Activated naive CD4-positive, alpha-beta T cell treated with Interleukin-2 at 50 U/mL for 16 hours (primary cell): ENCODE data around the gene TXNDC11.

ENCODE experiments used
- DNase-seq: peaks from one replicate; pipeline ENCODE4 v3.0.0-alpha.2; 2020

The TXNDC11 gene

DNA sequence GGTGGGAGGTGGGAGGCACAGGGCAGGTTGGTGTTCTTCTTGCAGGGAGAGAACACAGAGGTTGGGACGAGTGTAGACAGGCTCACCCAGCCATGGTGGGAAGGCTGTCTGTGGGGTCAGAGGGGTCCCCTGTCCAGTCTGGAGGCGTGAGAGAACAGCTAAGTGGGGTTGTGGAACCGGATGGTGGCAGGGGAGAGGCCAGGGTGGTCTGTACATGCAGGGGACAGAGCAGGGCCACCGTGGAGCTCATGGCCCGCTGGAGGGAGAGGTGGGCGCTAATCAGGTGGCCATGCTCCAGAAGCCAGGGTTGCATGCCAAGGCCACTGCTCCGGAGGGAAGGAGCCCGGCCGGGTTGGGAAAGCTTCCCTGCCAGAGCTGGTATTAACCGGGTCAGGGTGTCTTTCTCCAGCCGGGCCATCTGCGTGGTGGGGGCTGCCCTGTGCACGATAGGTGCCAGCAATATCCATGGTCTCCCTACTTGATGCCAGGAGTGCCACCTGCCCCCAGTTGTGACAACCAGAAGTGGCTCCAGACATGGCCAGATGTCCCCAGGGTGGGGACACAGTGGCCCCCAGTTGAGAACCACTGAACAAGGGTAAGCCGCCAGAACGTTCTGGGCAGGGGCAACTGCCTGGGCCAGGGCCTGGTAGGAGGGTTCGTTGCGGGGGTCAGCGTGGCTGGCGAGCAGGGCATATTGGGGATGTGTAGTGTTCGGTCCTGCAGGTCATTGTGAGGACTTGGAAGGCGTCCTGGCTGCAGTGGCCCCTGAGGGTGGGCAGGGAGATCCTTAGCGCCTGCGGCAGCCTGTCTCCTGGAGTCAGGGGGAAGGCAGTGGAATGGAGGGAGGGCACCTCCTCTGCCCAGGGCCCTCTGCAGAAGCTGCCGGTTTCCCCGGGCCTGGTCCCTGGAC lies 69.3 kb downstream of the TXNDC11 start:
- no peak for DNase-seq

DNA sequence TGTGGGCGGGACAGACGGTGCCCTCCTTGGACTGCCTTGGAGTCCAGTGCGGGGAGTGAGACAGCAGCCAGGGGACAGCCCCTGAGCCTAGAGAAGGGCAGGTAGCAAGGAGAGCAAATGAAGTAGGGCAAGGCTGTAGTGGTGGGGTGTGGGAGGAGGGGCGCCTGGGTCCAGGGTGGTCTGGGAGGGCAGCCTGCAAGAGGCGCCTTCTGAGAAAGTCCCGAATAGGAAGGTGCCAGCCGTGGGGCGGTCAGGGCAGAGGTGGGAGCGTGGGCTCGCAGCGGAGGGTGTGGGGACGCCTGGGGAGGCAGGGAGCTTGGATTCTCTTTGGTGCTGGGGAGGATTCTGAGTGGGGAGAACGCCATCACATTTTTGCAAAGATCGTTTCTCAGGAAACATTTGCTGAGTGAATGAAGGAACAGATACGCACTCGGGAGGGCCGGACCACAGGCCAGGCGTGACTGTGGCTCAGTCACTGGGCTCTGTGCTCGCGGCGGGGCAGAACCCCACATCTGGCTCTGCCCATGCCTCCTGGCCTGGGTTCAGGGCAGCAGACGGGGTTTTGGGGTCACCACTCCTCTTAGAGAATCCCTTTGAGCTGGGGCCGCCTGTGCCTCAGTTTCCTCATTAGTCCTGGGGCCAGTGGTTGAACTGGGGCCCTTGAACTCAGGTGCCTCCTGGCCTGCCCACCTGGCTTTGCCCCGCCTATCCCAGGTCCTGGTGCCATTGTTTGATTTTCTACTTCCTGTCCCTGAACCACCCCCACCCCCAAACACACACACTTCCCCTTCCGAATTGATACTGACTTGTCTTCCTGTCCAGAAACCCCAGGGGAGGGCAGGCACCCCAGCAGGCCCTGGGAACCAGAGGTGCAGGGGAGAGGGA lies 70.2 kb downstream of the TXNDC11 start:
- no peak for DNase-seq

DNA sequence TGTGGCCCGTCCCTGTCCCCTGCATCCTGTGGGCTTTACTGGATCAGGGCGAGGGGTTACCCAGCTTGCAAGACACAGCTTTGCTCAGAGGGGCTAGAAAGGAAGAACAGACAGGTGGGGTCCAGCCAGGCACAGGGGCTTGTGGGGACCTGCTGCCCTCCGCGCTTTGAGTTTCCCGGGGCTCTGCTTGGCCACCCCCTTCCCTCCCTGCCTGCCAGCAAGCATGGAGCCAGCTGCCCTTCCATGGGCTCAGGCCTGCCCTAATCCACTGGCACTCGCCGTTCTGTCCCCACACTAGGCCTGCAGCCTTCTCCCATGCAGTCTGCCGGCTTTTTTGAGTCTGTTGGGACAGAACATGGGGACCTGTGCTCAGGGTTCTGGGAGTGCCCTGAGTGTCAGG lies 71.0 kb downstream of the TXNDC11 start:
- DNase-seq, result no peak

DNA sequence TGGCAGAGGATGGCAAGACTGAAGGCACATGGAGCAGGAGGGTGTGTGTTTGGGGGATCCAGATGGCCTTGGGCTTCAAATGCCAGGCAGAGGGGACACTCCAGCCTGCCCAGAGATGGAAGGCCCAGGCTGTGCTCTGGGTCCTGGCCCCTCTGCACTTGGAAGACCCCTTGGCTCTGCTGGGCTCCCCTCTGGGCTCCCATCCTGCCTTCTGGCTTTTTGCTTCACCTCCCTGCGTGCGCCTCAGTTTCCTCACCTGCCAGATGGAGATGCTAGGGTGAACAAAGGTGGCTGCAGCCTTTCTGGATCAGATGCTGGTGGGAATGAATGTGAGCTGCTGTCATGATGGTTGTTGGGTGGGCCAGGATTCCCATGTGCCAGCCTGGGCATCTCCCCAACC lies 71.4 kb downstream of the TXNDC11 start:
- DNase-seq, result no peak

DNA sequence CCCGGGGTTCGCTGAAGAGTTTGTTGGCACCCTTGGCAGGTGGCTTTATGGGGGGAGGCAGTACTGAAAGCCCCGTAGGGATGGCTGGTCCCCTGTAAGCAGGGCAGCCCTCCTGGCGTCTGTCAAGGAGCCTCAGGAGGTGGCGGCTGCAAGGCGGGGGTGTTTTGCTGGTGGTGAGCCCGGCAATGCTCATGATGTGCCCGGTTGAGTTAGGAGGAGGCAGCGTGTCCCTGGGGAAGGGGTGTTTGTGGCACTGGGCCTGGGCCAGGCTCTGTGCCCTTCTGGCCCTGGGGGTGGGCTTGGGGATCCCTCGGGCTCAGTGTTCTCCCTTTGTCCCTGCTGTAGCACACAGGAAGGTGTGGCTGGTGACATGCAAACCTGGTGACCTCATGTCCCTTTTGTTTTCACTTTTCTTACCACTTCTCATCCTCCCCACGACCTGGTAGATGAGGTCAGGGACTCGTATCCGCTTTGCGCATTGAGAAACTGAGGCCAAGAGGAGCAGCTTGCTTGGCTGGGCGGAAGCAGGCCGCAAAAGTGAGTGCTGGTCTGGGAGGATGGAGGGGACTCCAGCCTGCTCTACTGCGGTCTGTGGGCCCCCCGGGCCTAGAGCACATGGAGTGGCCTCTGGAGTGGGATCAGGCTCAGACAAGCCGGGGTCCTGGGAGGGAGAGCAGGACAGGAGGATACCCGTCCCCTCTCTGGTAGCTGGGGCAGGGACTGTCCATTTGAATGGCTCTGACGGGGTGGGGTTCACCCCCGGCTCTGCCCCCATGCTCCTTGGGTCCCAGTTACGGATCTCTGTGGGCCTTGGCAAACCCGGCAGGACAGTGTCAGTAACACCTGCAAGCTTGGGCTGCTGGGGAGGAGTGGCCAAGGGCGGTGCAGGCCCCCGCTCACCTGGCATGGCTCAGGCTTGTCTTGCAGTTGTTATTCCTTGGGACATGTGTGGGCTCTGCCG lies 72.2 kb downstream of the TXNDC11 start:
- peak; percentile 25 for DNase-seq

DNA sequence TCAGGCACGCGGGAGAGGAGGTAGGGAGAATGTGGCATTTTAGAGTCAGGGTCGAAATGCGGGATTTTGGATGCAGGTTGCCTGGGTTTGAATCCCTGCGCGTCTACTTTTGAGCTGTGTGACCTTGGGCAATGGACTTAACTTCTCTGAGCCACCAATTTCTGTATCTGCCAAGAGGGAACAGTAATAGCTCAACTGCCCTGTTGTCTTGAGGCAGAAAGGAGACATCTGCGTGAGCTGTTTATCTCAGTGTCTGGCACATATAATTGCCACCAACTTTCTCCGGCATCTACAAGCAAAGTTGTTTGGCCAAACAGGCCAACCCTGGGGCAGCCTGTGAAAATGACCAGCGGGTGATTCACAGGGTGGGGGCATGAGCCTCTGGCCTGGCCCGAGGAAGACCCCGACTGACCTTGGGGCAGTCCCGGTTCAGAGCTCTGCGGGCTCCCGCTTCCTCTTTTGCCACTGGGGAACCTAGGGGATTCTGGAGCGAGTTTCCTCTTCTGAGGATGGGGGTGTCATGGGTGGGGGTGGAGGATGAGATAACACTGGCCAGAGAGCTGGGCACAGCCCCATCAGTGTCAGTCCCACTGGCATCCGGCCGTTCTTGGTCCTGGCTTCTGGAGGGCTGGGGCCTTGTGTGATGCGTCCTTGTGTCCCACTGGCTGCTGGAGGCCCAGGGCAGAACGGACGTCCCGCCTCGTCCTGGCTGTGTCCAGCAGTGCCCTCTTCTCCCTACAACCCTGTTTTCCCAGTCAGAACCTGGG lies 73.1 kb downstream of the TXNDC11 start:
- DNase-seq, result no peak

DNA sequence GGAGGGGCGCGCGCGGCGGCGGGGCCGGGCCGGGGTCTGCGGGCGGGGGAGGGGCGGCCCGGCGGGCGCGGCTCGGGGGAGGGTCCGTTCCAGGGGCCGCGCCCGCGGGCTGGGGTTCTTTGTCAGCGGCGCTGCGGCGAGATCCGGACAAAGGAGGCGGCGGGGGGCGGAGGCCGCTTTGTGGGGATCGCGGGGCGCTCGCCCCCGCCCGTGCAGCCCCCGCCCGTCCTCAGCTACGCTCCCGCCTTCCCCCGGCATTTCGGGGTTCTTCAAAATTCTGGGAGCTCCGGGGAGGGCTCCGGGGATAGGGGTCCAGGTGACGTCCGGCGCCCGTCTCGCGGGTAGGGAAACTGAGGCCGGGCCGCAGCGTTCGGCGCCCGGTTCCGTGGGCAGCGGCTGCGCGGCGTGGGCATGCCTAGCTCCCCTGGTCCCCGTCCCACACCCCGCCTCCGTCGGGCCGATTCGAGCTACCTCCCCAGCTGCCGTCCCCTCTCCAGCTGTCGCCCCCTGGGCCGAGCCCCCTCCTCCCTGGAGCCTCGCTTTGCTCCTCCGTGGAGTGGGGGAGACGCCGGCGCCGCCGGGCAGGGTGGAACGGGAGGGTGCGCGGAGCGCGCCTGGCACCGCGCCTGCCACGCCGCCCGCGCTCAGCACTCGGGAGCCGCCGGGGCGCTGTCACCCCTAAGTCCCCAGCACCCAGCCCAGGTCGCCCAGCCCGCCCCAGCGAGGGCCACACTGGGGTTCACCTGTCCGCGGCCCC lies 73.9 kb downstream of the TXNDC11 start:
- DNase-seq, result peak; percentile 30

DNA sequence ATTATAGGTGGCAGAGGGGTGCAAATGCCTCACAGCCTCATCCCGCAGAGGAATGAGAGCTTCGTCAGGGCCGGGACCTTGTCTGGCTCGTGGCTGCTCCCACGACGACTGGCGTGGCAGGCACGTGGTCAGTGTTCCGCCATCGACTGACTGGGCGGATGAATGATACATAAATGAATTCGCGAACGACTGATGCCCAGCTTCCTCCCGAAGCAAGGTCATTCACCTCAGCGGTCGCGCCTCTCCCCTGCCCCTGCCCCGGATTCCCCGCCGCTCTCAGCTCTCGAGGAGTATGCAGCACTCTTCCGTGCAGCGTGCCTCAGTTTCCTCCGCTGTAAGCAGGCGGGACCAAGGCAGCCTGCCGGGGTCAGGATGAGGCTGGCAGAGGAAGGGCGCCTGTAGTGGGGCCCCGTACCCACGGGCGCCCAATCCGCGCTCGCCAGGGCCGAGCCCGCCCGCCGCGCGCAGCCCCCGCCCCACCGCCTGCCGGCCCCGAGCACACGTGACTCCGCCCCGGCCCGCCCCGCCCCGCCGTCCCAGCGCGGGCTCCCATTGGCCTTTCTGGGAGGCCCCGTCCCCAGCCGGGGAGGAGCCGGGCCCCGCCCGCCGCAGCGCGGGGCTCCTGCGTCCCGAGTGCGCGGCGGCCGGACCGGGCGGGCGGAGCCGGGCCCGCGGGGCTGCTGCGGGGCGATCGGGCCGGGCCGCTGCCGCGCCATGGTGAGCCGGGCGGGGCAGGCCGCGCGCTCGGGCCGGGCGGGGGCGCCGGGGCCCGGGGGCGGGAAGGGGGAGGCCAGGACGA lies 74.6 kb downstream of the TXNDC11 start, which contains the start of gene SNN:
SNN (plus strand) TSS at position 632 of the 799 bp plus-strand sequence. CDS start 7,605 bp downstream, outside the sequence.
- DNase-seq, result peak; percentile 87

DNA sequence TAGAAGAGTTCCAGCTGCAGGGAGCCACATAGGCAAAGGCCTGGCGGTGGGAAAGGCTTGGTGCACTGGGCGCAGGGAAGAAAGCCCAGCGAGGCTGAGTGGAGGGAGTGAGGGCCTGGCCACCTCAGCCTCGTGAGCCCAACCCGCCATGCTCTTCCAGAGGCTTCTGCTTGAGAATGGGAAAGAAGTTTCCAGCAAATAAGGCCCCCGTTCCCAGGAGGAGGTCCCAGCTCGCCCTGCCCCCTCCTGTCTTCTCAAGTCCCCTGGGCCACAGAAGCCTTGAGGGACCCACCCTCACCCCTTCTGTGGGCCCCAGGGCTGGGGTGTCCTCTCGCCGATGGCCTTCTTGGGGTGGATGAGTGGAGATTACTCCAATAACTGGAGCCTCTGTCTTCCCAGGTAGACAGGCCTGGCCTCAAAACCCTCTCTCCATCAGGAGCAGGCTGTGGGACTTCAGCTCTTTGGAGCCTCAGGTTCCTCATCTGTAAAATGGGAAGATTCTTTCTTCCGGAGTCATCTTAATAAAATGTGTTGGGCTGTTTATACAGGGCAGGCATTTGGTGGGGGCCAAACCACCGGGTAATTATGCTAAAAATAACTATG lies 75.3 kb downstream of the TXNDC11 start:
- DNase-seq, result no peak

DNA sequence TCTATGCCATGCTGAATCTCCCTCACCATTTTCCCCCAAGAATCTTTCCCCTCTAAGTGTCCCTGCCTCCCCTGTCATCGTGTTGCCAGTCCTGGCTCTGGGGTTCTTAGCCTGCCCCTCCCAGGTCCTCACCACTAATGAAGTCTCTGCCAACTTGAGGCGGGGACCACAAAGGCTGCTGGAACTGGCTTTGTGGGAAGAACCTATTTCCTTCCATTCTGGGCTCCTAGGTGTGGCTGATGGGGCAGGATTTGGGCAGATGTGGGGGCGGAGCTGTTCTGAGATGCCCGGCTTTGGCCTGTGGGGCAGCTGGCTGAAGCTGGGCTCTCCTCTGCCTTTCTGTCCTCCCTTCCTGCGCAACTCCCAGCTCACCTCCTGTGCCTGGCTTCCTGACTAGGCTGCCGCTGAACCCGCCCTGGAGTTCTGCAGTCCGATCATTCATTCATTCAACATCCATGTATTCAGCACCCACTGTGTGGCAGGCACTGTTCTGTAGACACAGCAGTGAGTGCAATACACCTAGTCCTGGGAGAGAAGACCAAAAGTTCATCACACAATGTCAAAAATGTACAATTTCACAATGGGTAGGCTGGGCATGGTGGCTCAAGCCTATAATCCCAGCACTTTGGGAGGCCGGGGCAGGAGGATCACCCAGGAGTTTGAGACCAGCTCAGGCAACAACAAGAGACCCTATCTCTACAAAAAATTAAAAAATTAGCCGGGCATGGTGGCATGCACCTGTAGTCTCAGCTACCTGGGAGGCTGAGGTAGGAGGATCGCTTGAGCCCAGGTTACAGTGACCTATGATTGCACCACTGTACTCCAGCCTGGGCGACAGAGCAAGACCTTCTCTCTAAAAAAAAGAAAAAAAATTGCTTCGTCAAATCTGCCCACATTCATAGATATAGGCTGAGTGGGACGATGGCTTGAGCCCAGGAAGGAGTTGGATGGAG lies 76.3 kb downstream of the TXNDC11 start:
- DNase-seq, result no peak

DNA sequence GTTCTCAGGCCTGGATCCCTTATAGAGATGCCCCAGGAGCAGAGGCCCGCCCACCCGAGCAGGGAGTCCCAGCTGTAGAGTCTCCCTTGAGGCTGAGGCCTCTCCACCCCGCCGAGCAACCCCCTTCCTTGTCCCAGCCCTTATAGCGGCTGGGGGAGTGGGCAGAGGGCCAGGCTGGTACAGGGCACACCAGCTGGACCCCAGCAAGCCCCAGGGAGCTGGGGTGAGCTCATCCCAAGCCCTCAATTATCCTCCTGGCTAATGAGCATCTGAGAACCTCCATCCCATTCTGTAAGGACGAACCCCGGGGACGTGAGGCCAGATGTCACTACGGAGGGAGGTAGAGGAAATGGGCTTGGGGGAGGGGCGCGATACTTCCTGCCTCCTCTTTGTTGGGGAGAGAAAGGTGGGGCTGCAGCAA lies 77.6 kb downstream of the TXNDC11 start:
- DNase-seq, result peak; percentile 22

DNA sequence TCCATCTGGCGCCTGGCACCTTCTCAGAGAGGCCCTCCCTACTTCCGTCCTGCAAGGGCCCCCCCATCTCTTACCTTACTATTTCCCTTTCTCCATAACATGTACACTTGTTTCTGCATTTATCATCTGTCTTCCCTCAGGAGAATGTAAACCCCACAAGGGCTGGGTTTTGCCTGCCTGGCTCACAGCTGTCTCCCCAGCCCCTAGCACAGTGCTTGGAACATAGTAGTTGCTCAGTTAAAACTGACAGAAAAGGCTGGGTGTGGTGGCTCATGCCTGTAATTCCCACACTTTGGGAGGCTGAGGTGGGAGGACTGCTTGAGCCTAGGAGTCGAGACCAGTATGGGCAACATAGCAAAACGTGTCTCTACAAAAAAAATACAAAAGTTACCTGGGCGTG lies 80.1 kb downstream of the TXNDC11 start:
- DNase-seq, result no peak

DNA sequence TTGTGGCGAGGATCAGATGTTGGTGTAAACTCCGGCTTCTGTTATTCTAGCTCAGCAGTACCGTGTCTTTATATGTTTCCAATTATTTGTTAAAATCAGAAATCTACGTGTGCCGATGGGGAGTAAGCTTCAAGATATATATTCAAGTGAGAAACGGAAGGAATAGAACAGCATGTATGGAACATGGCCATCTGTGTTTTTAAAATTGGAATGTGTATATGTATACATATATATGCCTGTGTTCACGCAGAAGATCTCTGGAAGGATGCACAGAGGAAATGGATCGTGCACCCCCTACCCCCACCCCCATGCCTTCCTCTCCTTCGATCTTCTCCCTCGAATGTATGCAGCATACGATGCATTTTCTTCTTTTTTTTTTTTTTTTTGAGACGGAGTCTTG lies 82.1 kb downstream of the TXNDC11 start:
- DNase-seq, result no peak

DNA sequence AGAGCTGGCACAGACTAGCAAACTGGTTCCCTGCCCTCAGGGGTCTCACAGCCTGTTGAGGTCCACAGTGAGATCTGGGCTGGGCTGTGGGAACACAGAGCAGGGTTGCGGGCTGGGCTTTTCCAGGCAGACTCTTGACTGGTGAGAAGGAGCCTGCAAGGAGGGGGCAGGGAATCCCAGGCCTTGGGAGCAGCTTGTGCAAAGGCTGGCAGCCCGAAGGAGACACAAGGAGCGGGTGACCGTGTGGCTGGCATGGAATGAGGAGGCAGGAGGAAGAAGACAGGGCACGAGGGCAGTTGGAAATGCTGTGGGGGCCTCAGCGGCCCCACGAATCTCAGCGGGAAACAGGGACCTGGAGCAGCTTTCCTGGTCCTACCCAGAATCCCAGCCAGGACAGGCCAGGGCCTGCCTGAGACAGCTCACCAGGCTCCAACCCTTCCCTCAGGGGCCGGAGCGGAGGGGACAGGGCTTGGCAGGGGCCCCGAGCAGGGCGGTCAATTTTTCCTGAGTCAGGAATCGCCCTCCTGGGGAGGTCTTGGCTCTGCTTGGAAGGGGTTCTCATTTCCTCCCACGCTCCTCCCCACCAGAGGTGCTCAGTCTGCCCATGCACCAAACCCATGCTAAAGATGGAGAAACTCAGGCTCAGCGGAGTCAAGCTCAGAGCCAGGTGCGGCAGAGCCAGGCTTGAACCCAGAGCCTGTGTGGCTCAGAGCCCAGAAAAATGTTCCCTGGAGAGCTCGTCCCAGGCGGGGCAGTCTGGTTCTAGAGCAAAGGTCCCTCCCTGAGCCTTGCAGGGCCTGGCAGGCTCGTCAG lies 83.6 kb downstream of the TXNDC11 start:
- DNase-seq, result no peak

DNA sequence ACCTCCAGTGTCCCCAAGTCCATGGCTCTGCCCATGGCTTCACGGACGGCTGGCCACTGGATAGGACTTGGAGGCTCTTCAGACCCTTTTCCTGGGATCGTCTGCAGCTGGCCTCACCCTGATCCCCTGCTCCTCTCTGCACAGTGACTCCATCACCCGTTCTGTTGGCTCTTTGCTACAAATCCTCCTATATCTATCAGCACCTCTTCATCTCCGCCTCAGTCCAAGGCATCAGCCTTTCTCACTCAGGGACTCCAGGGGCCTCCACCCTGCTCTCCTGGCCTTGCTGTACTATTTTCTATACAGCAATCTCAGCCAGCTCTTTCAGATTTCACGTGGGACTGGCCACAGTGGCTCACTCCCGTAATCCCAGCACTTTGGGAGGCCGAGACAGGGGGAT lies 85.1 kb downstream of the TXNDC11 start:
- no peak for DNase-seq

DNA sequence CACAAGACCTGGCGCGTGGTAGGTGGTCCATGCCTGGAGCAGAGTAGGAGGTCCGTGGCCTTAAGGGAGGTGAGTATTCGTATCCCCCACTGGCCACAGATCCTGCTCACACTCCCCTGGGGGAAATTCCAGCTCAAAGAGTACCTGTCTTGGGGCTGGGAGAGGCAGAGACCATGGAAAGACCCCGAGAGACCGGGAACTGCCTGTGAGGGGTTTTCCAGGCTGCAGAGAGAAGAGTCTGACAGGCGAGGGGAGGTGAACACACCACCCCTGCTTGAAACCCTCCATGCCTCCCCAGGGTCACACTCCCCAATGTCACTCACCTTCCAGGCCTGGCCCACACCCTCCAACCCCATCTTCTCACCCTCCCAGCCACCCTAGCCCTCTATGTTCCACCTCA lies 87.0 kb downstream of the TXNDC11 start:
- DNase-seq, result no peak

DNA sequence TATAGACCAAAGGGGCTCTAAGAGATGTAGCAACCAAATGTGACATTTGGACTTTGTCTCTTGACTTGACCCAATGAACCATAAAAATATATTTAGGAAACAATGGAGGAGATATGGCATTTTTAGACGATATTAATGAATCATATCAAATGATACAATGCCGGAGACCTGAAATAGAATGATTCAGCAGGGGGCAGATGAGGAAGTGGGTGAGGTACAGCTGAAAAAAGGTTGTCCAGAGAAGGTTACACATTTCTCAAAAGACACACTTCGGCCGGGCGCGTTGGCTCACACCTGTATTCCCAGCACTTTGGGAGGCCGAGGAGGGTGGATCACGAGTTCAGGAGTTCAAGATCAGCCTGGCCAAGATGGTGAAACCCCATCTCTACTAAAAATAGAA lies 90.9 kb downstream of the TXNDC11 start:
- no peak for DNase-seq
